ENCODE data around the gene KRTAP10-10.

GRCh38 chr21:44653656-44654575, 16.8 kb downstream of the KRTAP10-10 start:
- TF ChIP-seq POLR2A (IDR thresholded peaks at IDR 0.05; ENCODE audit: low read depth, low read length): no peak
- no peak for TF ChIP-seq POLR2AphosphoS5 (IDR thresholded peaks at IDR 0.05; ENCODE audit: low read depth, low read length)
- no peak for TF ChIP-seq TAF1 (IDR thresholded peaks at IDR 0.05; ENCODE audit: low read depth, low read length)
- no peak for TF ChIP-seq SPI1 (IDR thresholded peaks at IDR 0.05; ENCODE audit: low read depth, low read length)
